ENCODE measurements around the gene PTTG1.
"Not testable (repeated sequence)": the region's sequence is repeated elsewhere in the genome, so short reads cannot be mapped to it uniquely, and the experiment has no call there.

Gene PTTG1

GRCh38 chr5:160432787-160433186 lies 11.1 kb downstream of the PTTG1 start:
- no peak for TF ChIP-seq CTCF (IDR thresholded peaks at IDR 0.05; ENCODE audit: control insufficient read depth, insufficient read depth, low read depth, low read length, missing control alignments)

GRCh38 chr5:160434022-160434531 lies 12.4 kb downstream of the PTTG1 start:
- DNase-seq (ENCODE audit: low read depth) = no peak
- no peak overlapping the region for H3K4me3 ChIP-seq (ENCODE audit: control insufficient read depth, low read depth, low read length)
- no peak for TF ChIP-seq CTCF (IDR thresholded peaks at IDR 0.05; ENCODE audit: control insufficient read depth, insufficient read depth, low read depth, low read length, missing control alignments)

More at GRCh38 chr5:160432787-160433186, 11.1 kb downstream of the PTTG1 start:
- DNase-seq (ENCODE audit: low read depth) = no peak
- no peak overlapping the region for H3K4me3 ChIP-seq (ENCODE audit: control insufficient read depth, low read depth, low read length)

DNA sequence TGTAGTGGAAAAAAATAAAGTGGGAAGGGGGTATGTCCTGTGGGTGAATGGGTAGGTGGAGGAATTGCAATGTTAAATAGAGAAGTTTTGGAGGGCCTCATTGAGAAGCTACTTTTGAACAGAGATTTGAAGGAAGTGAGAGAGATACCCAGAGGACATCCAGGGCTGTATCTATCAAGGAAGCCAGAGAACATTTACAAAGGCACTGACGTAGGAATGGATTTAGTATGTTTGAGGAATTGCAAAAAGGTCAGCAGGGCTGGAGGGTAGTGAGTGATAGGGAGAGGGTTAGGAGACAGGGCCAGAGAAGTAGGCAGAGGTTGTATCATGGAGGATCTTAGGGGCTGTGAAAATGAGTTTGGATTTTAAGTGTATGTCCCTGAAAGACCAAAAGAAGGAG lies 13.9 kb downstream of the PTTG1 start:
- no peak for TF ChIP-seq CTCF (IDR thresholded peaks at IDR 0.05; ENCODE audit: control insufficient read depth, insufficient read depth, low read depth, low read length, missing control alignments)
- H3K4me3 ChIP-seq (ENCODE audit: control insufficient read depth, low read depth, low read length) = no peak overlapping the region
- DNase-seq (ENCODE audit: low read depth) = no peak

DNA sequence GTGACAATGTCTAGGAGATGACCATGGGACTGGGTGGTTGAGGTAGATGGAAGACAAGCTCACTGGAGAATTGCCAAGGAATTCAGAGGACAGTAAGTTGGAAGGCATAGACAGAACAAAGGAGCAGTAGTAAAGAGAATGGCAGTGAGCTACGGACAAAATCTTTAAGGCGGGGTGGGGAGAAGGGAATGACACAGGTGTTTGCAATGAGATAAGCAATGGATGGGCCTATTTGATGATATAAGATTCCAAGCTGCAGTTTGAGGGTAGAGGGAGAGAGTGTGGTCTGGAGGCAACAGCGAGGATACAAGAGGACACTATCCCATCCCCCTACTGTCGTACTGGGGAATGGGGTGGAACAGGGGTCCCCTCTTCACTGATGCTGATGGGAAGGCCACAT lies 14.4 kb downstream of the PTTG1 start:
- DNase-seq (ENCODE audit: low read depth) = no peak
- TF ChIP-seq CTCF (IDR thresholded peaks at IDR 0.05; ENCODE audit: control insufficient read depth, insufficient read depth, low read depth, low read length, missing control alignments) = no peak
- no peak overlapping the region for H3K4me3 ChIP-seq (ENCODE audit: control insufficient read depth, low read depth, low read length)

DNA sequence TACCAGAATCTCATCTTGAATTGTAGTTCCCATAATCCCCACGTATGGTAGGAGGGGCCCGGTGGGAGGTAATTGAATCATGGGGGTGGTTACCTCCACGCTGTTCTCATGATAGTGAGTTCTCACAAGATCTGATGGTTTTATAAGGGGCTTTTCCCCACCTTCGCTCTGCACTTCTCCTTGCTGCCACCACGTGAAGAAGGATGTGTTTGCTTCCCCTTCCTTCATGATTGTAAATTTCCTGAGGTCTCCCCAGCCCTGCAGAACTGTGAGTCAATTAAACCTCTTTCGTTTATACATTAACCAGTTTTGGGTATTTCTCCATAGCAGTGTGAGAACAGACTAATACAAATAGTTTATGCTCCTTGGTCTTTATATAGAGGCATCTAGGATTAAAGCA lies 15.0 kb downstream of the PTTG1 start:
- DNase-seq (ENCODE audit: low read depth) = not testable (repeated sequence)

GRCh38 chr5:160437271-160437670 lies 15.6 kb downstream of the PTTG1 start:
- no peak for TF ChIP-seq CTCF (IDR thresholded peaks at IDR 0.05; ENCODE audit: control insufficient read depth, insufficient read depth, low read depth, low read length, missing control alignments)
- no peak for DNase-seq (ENCODE audit: low read depth)
- no peak overlapping the region for H3K4me3 ChIP-seq (ENCODE audit: control insufficient read depth, low read depth, low read length)

More for the DNA sequence above, 15.0 kb downstream of the PTTG1 start:
- H3K4me3 ChIP-seq (ENCODE audit: control insufficient read depth, low read depth, low read length) = not testable (repeated sequence)

DNA sequence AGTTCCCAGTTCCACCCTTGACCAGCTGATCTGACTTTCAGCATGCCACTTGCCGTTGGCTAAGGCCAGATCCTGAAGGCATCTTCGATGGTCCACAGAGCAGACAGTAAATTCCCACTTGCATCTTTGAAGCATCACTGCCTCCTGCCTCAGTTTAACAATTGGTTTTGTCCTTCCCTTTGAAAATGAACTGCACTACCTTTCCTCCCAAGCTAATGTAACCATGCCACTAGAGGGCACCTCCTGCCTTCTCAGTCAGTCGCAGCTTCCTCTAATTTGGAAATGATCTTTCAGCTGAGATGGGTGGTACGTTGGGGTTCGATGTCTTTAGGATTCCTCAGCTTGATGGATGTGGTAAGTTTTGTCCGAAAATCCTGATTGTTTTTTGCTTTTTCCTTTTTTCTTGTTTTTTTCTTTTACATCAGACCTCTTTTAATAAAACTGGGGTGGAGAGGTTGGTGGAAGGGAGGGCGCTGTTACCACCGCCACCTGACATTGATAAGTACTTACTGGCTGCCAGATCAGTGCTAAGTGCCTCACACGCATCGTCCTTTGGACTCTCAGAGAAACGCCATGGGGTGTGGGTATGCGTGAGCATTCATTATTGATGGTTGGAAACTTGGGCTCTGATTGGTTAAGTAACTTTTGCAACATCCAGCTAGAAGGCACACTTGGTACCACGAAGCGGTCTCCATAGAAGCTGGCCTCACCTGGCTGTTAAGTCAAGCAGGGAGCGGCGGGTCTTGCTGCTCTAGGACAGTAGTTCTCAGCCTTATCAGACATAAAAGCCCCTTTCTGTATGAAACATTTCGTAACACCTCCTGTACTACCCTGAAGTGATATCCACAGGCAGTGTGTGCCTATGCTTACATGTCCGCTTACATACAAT lies 16.9 kb downstream of the PTTG1 start:
- peak overlapping the region; percentile 59 for H3K4me3 ChIP-seq (ENCODE audit: control insufficient read depth, low read depth, low read length)
- peak; percentile 94 for TF ChIP-seq CTCF (IDR thresholded peaks at IDR 0.05; ENCODE audit: control insufficient read depth, insufficient read depth, low read depth, low read length, missing control alignments)
- DNase-seq (ENCODE audit: low read depth) = peak; percentile 21

All from AG09309 (cell line).